ENCODE data around the gene KLC1. TPM values are rescaled to one million over a fixed set of nuclear protein-coding genes. Genes with fewer than 3 reads are reported as not detected.

KLC1 gene
- total and polyA plus RNA-seq, 2 of the 8 experiments (the other 6 are each of a cell fraction or from before 2014, with no cell fraction given) = 84.6 to 134 TPM

GRCh38 chr14:103749452-103749851 is 120.4 kb downstream of the KLC1 start:
- H4K91ac ChIP-seq (replicated peaks; ENCODE audit: insufficient read length, low read length) = no peak overlapping the region
- WGBS, 2 experiments (ENCODE audit: extremely low coverage in 1 of 2, insufficient coverage in 1 of 2, insufficient read length in 1 of 2, insufficient replicate concordance in 2 of 2, low coverage in 1 of 2, low lambda C conversion rate in 2 of 2, missing lambda C conversion rate in 1 of 2) = 93% methylated on average over 5 of the region's 5 CpGs; no CpG with 5 or more reads in 1 of the 2 experiments

More at GRCh38 chr14:103749452-103749851, 120.4 kb downstream of the KLC1 start:
- Histone ChIP-seq H3K4me2 (ENCODE audit: insufficient read depth in 1 of 2, low read depth in 2 of 2, low read length in 2 of 2) (no peak overlapping the region), H3K23me2 (ENCODE audit: low read depth, low read length) (no peaks in the 10 kb centered on the region), H3K18ac (ENCODE audit: extremely low read depth, low read length) (no peak overlapping the region), H3K56ac (replicated peaks; ENCODE audit: insufficient read length, low read depth, low read length) (no peak overlapping the region), H3K4me1 (replicated peaks in 1 of 4; ENCODE audit: control insufficient read depth in 3 of 4, insufficient read depth in 4 of 4, low read length in 3 of 4) (no peaks in the 10 kb centered on the region), H2BK120ac (replicated peaks; ENCODE audit: low read depth, low read length) (no peak overlapping the region), H2AK5ac (ENCODE audit: low read depth, low read length) (no peak overlapping the region), H4K5ac (ENCODE audit: insufficient read length, low read depth, low read length) (no peak overlapping the region), H3K9me3 (ENCODE audit: insufficient read depth in 2 of 2, low read depth in 1 of 2, low read length in 1 of 2) (no peaks in the 10 kb centered on the region), H3K36me3 (ENCODE audit: control insufficient read depth in 2 of 4, insufficient read depth in 4 of 4, low read length in 3 of 4) (no peaks in the 10 kb centered on the region; a peak in 1 of 8 replicates), H3K23ac (ENCODE audit: insufficient read length) (no peak overlapping the region), H3K4me3 (ENCODE audit: extremely low read depth in 1 of 4, insufficient read depth in 2 of 4, low read depth in 3 of 4, low read length in 4 of 4) (no peak overlapping the region), H3K79me2 (ENCODE audit: control insufficient read depth in 1 of 2, insufficient read depth in 2 of 2, low read length in 2 of 2) (no peaks in the 10 kb centered on the region), H3K4ac (replicated peaks; ENCODE audit: insufficient read length, low read depth, low read length) (no peak overlapping the region), H2AFZ (ENCODE audit: low read length) (no peak overlapping the region), H3K9ac (replicated peaks in 1 of 4; ENCODE audit: extremely low read depth in 1 of 4, low read depth in 3 of 4, low read length in 3 of 4) (no peak overlapping the region), H3K27me3 (replicated peaks in 1 of 4; ENCODE audit: control insufficient read depth in 3 of 4, extremely low read depth in 1 of 4, insufficient read depth in 3 of 4, low read length in 3 of 4) (no peaks in the 10 kb centered on the region), H2BK5ac (ENCODE audit: low read depth, low read length) (no peak overlapping the region), H3K27ac (ENCODE audit: low read depth, low read length) (no peak overlapping the region), H4K8ac (ENCODE audit: extremely low read depth, insufficient read depth, low read length) (no peak overlapping the region), H2BK12ac (ENCODE audit: low read depth, low read length) (no peak overlapping the region), H3K14ac (ENCODE audit: insufficient read length) (no peak overlapping the region), H2BK20ac (ENCODE audit: low read length) (no peak overlapping the region), H4K20me1 (replicated peaks in 1 of 2; ENCODE audit: control insufficient read depth in 1 of 2, insufficient read depth in 2 of 2, low read length in 2 of 2) (peaks cover 0 to 2% of the 10 kb centered on the region in 2 experiments), H3K79me1 (ENCODE audit: low read depth, low read length) (no peaks in the 10 kb centered on the region), H2BK15ac (ENCODE audit: low read length) (no peak overlapping the region)
- POLR2A ChIA-PET (ENCODE audit: partially characterized antibody) = no interaction called here
- CTCF ChIA-PET (ENCODE audit: partially characterized antibody) = no interaction called here
- TF ChIP-seq KDM5A (IDR thresholded peaks at IDR 0.05; ENCODE audit: low read length) = no peak
- no peak for TF ChIP-seq BACH1 (IDR thresholded peaks at IDR 0.05; ENCODE audit: low read length)
- TF ChIP-seq SP2 (IDR thresholded peaks at IDR 0.05; ENCODE audit: low read length) = no peak
- no peak for TF ChIP-seq EP300 (IDR thresholded peaks at IDR 0.05; ENCODE audit: borderline replicate concordance in 1 of 2, low read depth in 2 of 2, low read length in 2 of 2)
- no peak for TF ChIP-seq E2F6 (IDR thresholded peaks at IDR 0.05)
- no peak for TF ChIP-seq TEAD4 (IDR thresholded peaks at IDR 0.05; ENCODE audit: low read depth, low read length)
- no peak for TF ChIP-seq EGR1 (IDR thresholded peaks at IDR 0.05; ENCODE audit: borderline replicate concordance, low read depth, low read length)
- no peak for TF ChIP-seq ZNF274 (IDR thresholded peaks at IDR 0.05; ENCODE audit: borderline replicate concordance, extremely low read depth, low read length)
- no peak for TF ChIP-seq KDM1A (IDR thresholded peaks at IDR 0.05; ENCODE audit: borderline replicate concordance, low read length)
- no peak for TF ChIP-seq SUZ12 (IDR thresholded peaks at IDR 0.05; ENCODE audit: low read length)
- no peak for TF ChIP-seq SAP30 (IDR thresholded peaks at IDR 0.05; ENCODE audit: insufficient read depth, insufficient replicate concordance, low read length)
- TF ChIP-seq MAFK (IDR thresholded peaks at IDR 0.05; ENCODE audit: low read depth, low read length) = no peak
- no peak for DNase-seq (ENCODE audit: low read depth in 1 of 2, low spot score in 2 of 2)
- FAIRE-seq = no peak
